Astrocyte (in vitro differentiated cells and primary cell): ENCODE results near the gene EXOC6. TPM values are rescaled to one million over a fixed set of nuclear protein-coding genes. Genes with fewer than 3 reads are reported as not detected.
"Not testable (repeated sequence)": the region's sequence is repeated elsewhere in the genome, so short reads cannot be mapped to it uniquely, and the experiment has no call there.

Experiments
- DNase-seq: peaks from one replicate; pipeline ENCODE4 v3.0.0-alpha.2; 2010; ENCODE audit warnings: low read depth
- FAIRE-seq: peaks from 2 replicates; lab custom pipeline; 2011; peaks lifted over from hg19 to GRCh38; lab: Jason Lieb, UNC
- H2AFZ ChIP-seq: 2 replicates; pipeline ENCODE4 v1.6.0; 2012; ENCODE audit warnings: low read depth, low read length, inconsistent platforms
- H3K27ac ChIP-seq: 2 replicates; pipeline ENCODE4 v1.5.1; 2011; ENCODE audit warnings: low read depth, low read length, inconsistent platforms
- H3K27me3 ChIP-seq: 2 replicates; pipeline ENCODE4 v1.6.0; 2011; ENCODE audit warnings: low read length, inconsistent platforms; ENCODE audit not compliant: insufficient read depth
- H3K36me3 ChIP-seq: 2 replicates; pipeline ENCODE4 v1.5.1; 2011; ENCODE audit warnings: low read length, inconsistent platforms; ENCODE audit not compliant: insufficient read depth
- H3K4me1 ChIP-seq: 2 replicates; pipeline ENCODE4 v1.5.1; 2011; ENCODE audit warnings: low read length, inconsistent platforms; ENCODE audit not compliant: insufficient read depth
- H3K4me2 ChIP-seq: 2 replicates; pipeline ENCODE4 v1.6.0; 2012; ENCODE audit warnings: low read length, inconsistent platforms
- H3K4me3 ChIP-seq: 2 replicates; pipeline ENCODE4 v1.5.1; 2011; ENCODE audit warnings: low read depth, mild to moderate bottlenecking, low read length, inconsistent platforms; ENCODE audit not compliant: insufficient read depth
- H3K79me2 ChIP-seq: 2 replicates; pipeline ENCODE4 v1.6.0; 2012; ENCODE audit warnings: mild to moderate bottlenecking, low read length, inconsistent platforms; ENCODE audit not compliant: insufficient read depth
- H3K9ac ChIP-seq: 2 replicates; pipeline ENCODE4 v1.6.0; 2012; ENCODE audit warnings: mild to moderate bottlenecking, low read length, inconsistent platforms
- H3K9me3 ChIP-seq: 2 replicates; pipeline ENCODE4 v1.5.1; 2012; ENCODE audit warnings: low read depth, mild to moderate bottlenecking, low read length, inconsistent platforms; ENCODE audit not compliant: insufficient read depth
- H4K20me1 ChIP-seq: 2 replicates; pipeline ENCODE4 v1.6.0; 2012; ENCODE audit warnings: low read length, inconsistent platforms; ENCODE audit not compliant: insufficient read depth
- H3K27ac Mint-ChIP-seq: one replicate; pipeline ENCODE4 v1.8.0; 2021; ENCODE audit warnings: mild to moderate bottlenecking, mixed read lengths; ENCODE audit not compliant: unreplicated experiment
- H3K27me3 Mint-ChIP-seq: one replicate; pipeline ENCODE4 v1.8.0; 2021; ENCODE audit warnings: low read depth, mixed read lengths; ENCODE audit not compliant: unreplicated experiment
- H3K36me3 Mint-ChIP-seq: one replicate; pipeline ENCODE4 v1.8.0; 2021; ENCODE audit warnings: low read depth, mixed read lengths; ENCODE audit not compliant: unreplicated experiment
- H3K4me1 Mint-ChIP-seq: one replicate; pipeline ENCODE4 v1.8.0; 2021; ENCODE audit warnings: low read depth, mixed read lengths; ENCODE audit not compliant: unreplicated experiment
- H3K4me3 Mint-ChIP-seq: one replicate; pipeline ENCODE4 v1.8.0; 2021; ENCODE audit warnings: mild to moderate bottlenecking, moderate library complexity, mixed read lengths; ENCODE audit not compliant: unreplicated experiment
- H3K9me3 Mint-ChIP-seq: one replicate; pipeline ENCODE4 v1.8.0; 2021; ENCODE audit warnings: mild to moderate bottlenecking, mixed read lengths; ENCODE audit not compliant: unreplicated experiment
- EZH2 ChIP-seq: IDR thresholded peaks from 2 replicates; pipeline ENCODE4 v1.6.1; 2012; ENCODE audit warnings: mild to moderate bottlenecking, low read length, inconsistent platforms; ENCODE audit not compliant: insufficient read depth
- total RNA-seq: library from RNA; stranded (reverse); gene quantifications from 2 replicates; pipeline ENCODE4 v1.2.1, GENCODE V29; 2021
- TF ChIP-seq, protein P1 (sequence below): IDR thresholded peaks from 2 replicates; pipeline ENCODE4 v1.5.1; 2011; ENCODE audit warnings: low read depth, mild to moderate bottlenecking, inconsistent platforms, low read length, moderate library complexity; ENCODE audit not compliant: insufficient read depth

EXOC6 gene
- total RNA-seq, 1 donor from 2014 or later, result 4.9 TPM

DNA sequence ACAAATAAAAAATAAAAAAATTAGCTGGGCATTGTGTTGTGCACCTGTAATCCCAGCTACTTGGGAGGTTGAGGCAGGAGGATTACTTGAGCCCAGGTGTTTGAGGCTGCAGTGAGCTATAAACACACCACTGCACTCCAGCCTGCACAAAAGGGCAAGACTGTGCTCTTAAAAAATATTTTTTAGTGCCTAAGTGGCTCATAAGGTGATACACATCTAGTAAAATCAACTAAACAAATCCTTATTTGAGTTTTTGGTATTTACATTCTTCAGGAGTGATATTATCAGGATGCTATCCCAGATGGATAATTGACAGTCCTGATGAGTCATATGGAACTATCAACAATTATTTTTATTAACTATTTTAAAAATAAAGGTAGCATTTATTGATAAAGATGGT lies 93.9 kb downstream of the EXOC6 start:
- Mint-ChIP-seq H3K4me3 (no peak overlapping the region), H3K4me1 (no peaks in the 10 kb centered on the region), H3K9me3 (no peaks in the 10 kb centered on the region), H3K27me3 (no peaks in the 10 kb centered on the region), H3K27ac (no peak overlapping the region), H3K36me3 (no peaks in the 10 kb centered on the region)
- FAIRE-seq, result no peak
- Histone ChIP-seq H3K4me2 (no peak overlapping the region), H3K27me3 (no peaks in the 10 kb centered on the region), H3K9ac (no peak overlapping the region), H2AFZ (no peak overlapping the region), H3K9me3 (no peaks in the 10 kb centered on the region), H3K4me3 (no peak overlapping the region), H4K20me1 (no peaks in the 10 kb centered on the region), H3K36me3 (no peaks in the 10 kb centered on the region), H3K79me2 (no peaks in the 10 kb centered on the region), H3K4me1 (no peaks in the 10 kb centered on the region), H3K27ac (no peak overlapping the region)
- TF ChIP-seq, protein P1, sequence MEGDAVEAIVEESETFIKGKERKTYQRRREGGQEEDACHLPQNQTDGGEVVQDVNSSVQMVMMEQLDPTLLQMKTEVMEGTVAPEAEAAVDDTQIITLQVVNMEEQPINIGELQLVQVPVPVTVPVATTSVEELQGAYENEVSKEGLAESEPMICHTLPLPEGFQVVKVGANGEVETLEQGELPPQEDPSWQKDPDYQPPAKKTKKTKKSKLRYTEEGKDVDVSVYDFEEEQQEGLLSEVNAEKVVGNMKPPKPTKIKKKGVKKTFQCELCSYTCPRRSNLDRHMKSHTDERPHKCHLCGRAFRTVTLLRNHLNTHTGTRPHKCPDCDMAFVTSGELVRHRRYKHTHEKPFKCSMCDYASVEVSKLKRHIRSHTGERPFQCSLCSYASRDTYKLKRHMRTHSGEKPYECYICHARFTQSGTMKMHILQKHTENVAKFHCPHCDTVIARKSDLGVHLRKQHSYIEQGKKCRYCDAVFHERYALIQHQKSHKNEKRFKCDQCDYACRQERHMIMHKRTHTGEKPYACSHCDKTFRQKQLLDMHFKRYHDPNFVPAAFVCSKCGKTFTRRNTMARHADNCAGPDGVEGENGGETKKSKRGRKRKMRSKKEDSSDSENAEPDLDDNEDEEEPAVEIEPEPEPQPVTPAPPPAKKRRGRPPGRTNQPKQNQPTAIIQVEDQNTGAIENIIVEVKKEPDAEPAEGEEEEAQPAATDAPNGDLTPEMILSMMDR, result no peak
- TF ChIP-seq EZH2, result no peak
- DNase-seq, result no peak

DNA sequence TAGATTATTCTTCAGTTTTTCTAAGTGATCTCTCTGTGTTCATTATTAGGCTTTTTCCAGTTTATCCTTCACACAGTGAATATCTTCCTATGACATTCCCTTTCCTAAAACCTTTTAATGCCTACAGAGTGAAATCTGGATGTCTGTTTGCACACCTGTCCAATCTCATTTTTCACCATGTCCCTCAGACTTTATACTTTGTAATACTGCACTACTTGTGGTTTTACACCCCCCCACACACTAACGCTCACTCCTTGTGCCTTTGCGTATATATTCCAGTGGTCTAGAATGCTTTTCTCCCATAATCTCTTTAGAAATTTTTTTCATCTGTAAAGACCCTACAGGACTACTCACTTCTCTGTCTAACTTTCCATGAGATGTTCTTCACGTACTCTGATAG lies 98.2 kb downstream of the EXOC6 start:
- Mint-ChIP-seq H3K27me3 (no peaks in the 10 kb centered on the region), H3K4me3 (no peak overlapping the region), H3K9me3 (no peaks in the 10 kb centered on the region), H3K27ac (no peak overlapping the region), H3K36me3 (no peaks in the 10 kb centered on the region), H3K4me1 (no peaks in the 10 kb centered on the region)
- no peaks in the 10 kb centered on the region for H3K9me3 ChIP-seq
- H3K4me2 ChIP-seq, result no peak overlapping the region
- H3K27ac ChIP-seq, result no peak overlapping the region
- no peak for FAIRE-seq
- H3K36me3 ChIP-seq, result no peaks in the 10 kb centered on the region
- H3K27me3 ChIP-seq, result no peaks in the 10 kb centered on the region
- no peak for DNase-seq
- no peaks in the 10 kb centered on the region for H4K20me1 ChIP-seq
- H3K4me1 ChIP-seq, result no peaks in the 10 kb centered on the region
- no peak overlapping the region for H2AFZ ChIP-seq
- H3K4me3 ChIP-seq, result no peak overlapping the region
- H3K9ac ChIP-seq, result no peak overlapping the region
- TF ChIP-seq, protein P1, result no peak
- no peak for TF ChIP-seq EZH2
- no peaks in the 10 kb centered on the region for H3K79me2 ChIP-seq

DNA sequence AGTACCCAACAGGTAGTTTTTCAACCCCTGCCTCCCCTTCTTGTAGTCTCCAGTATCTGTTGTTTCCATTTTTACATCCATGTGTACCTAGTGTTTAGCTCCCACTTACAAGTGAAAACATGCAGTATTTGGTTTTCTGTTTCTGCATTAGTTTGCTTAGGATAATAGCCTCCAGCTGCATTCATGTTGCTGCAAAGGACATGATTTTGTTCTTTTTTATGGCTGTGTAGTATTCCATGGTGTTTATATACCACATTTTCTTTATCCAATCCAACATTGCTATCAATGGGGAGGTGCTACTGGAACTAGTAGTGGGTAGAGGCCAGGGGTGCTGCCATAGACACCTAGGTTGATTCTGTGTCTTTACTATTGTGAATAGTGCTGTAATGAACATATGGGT lies 104.3 kb downstream of the EXOC6 start:
- H3K9ac ChIP-seq, H3K4me1 ChIP-seq, H3K27me3 Mint-ChIP-seq, H3K27ac Mint-ChIP-seq, H3K27me3 ChIP-seq, H3K36me3 Mint-ChIP-seq, H3K4me2 ChIP-seq, H3K9me3 Mint-ChIP-seq, H3K4me1 Mint-ChIP-seq, H3K36me3 ChIP-seq, H3K79me2 ChIP-seq, H2AFZ ChIP-seq, H3K27ac ChIP-seq, H3K4me3 Mint-ChIP-seq, H3K9me3 ChIP-seq, H3K4me3 ChIP-seq, H4K20me1 ChIP-seq, FAIRE-seq, DNase-seq: not testable (repeated sequence)
